GM21529 (cell line): ENCODE results near the gene EML6.

ENCODE experiments used
- ATAC-seq: cut with Tn5 transposase; IDR thresholded peaks from one replicate; pipeline ENCODE4 v1.9.1; 2021; ENCODE audit not compliant: unreplicated experiment

The EML6 gene

GRCh38 chr2:54902763-54903162, 179.3 kb downstream of the EML6 start:
- no peak for ATAC-seq

- no peak for ATAC-seq
Observed at GRCh38 chr2:54903736-54904554, 180.5 kb downstream of the EML6 start.

- no peak for ATAC-seq
Observed at GRCh38 chr2:54904836-54905235, 181.4 kb downstream of the EML6 start.

GRCh38 chr2:54906716-54907115, 183.3 kb downstream of the EML6 start:
- no peak for ATAC-seq

- ATAC-seq = no peak
Observed at GRCh38 chr2:54907663-54908062, 184.2 kb downstream of the EML6 start.

GRCh38 chr2:54908591-54908990, 185.1 kb downstream of the EML6 start:
- ATAC-seq = no peak

GRCh38 chr2:54909001-54909400, 185.5 kb downstream of the EML6 start:
- no peak for ATAC-seq

- ATAC-seq = no peak
Observed at GRCh38 chr2:54912305-54912704, 188.8 kb downstream of the EML6 start.

GRCh38 chr2:54912893-54913292, 189.4 kb downstream of the EML6 start:
- ATAC-seq = no peak

GRCh38 chr2:54914637-54915036, 191.2 kb downstream of the EML6 start:
- ATAC-seq = no peak

- ATAC-seq = no peak
Observed at GRCh38 chr2:54915101-54915500, 191.6 kb downstream of the EML6 start.

GRCh38 chr2:54916637-54917036, 193.2 kb downstream of the EML6 start:
- ATAC-seq = no peak

GRCh38 chr2:54918647-54919280, 195.3 kb downstream of the EML6 start:
- no peak for ATAC-seq

GRCh38 chr2:54920660-54921059, 197.2 kb downstream of the EML6 start:
- ATAC-seq = no peak

GRCh38 chr2:54924121-54924520, 200.7 kb downstream of the EML6 start:
- no peak for ATAC-seq

- no peak for ATAC-seq
Observed at GRCh38 chr2:54925022-54925421, 201.6 kb downstream of the EML6 start.

GRCh38 chr2:54927085-54927750, 203.8 kb downstream of the EML6 start:
- ATAC-seq = no peak

GRCh38 chr2:54927751-54928615, 204.5 kb downstream of the EML6 start:
- ATAC-seq = no peak

GRCh38 chr2:54928719-54929118, 205.3 kb downstream of the EML6 start:
- no peak for ATAC-seq

- no peak for ATAC-seq
Observed at GRCh38 chr2:54931473-54931872, 208.0 kb downstream of the EML6 start.

GRCh38 chr2:54935389-54935788, 211.9 kb downstream of the EML6 start:
- no peak for ATAC-seq
